NCI-H2196 (cell line): ENCODE data around the gene ARL15.
"Not testable (repeated sequence)": the region's sequence is repeated elsewhere in the genome, so short reads cannot be mapped to it uniquely, and the experiment has no call there.

Experiments
- DNase-seq: peaks from one replicate; lab custom pipeline; 2025; ENCODE audit not compliant: unreplicated experiment; lab: John Stamatoyannopoulos, UW

Gene ARL15

GRCh38 chr5:54310433-54311175, at the start of gene ARL15:
Gene ARL15, minus strand, starts transcription at chr5:54310573.
- peak; percentile 88 for DNase-seq

GRCh38 chr5:54360089-54360488, 49.7 kb upstream of the ARL15 start:
- DNase-seq = no peak

GRCh38 chr5:54357408-54358058, 47.2 kb upstream of the ARL15 start:
- no peak for DNase-seq

GRCh38 chr5:54353933-54354564, 43.7 kb upstream of the ARL15 start:
- not testable (repeated sequence) for DNase-seq

GRCh38 chr5:54352580-54352979, 42.2 kb upstream of the ARL15 start:
- DNase-seq = not testable (repeated sequence)

GRCh38 chr5:54347221-54347865, 37.0 kb upstream of the ARL15 start:
- no peak for DNase-seq

- DNase-seq = no peak
Observed at GRCh38 chr5:54344653-54345052, 34.3 kb upstream of the ARL15 start.

GRCh38 chr5:54341971-54342370, 31.6 kb upstream of the ARL15 start:
- no peak for DNase-seq

GRCh38 chr5:54337523-54337922, 27.1 kb upstream of the ARL15 start:
- DNase-seq = no peak

GRCh38 chr5:54332720-54333119, 22.3 kb upstream of the ARL15 start:
- no peak for DNase-seq

- peak; percentile 18 for DNase-seq
Observed at GRCh38 chr5:54329731-54330709, 19.6 kb upstream of the ARL15 start.

- DNase-seq = no peak
Observed at GRCh38 chr5:54326662-54327270, 16.4 kb upstream of the ARL15 start.

- no peak for DNase-seq
Observed at GRCh38 chr5:54325610-54326311, 15.4 kb upstream of the ARL15 start.

- DNase-seq = no peak
Observed at GRCh38 chr5:54325272-54325609, 14.9 kb upstream of the ARL15 start.

GRCh38 chr5:54324651-54325271, 14.4 kb upstream of the ARL15 start:
- no peak for DNase-seq

- no peak for DNase-seq
Observed at GRCh38 chr5:54323495-54323894, 13.1 kb upstream of the ARL15 start.

GRCh38 chr5:54320256-54320655, 9.9 kb upstream of the ARL15 start:
- no peak for DNase-seq

GRCh38 chr5:54317511-54318260, 7.3 kb upstream of the ARL15 start:
- no peak for DNase-seq
